Breast epithelium (tissue), 3 donors: ENCODE measurements around the gene EHF.

Experiments
- CTCF ChIP-seq, 3 donors: fragments of 450-650 bp; IDR thresholded peaks; one replicate each; pipeline ENCODE4 v1.5.1; 2016 to 2017; ENCODE audit warnings: antibody characterized with exemption in 3 of 3, mild to moderate bottlenecking in 3 of 3, moderate library complexity in 3 of 3
- POLR2A ChIP-seq: fragments of 450-650 bp; IDR thresholded peaks from one replicate; pipeline ENCODE4 v1.6.1; 2016; ENCODE audit warnings: antibody characterized with exemption, mild to moderate bottlenecking, moderate library complexity

- TF ChIP-seq POLR2A (no peak), CTCF (IDR thresholded peaks at IDR 0.05) (no peak)
Measured at GRCh38 chr11:34667810-34668582, 47.1 kb downstream of the EHF start.
